GM19193 (cell line): Measurements from ENCODE around the gene TOR2A.

Source experiments
- POLR2A ChIP-seq: IDR thresholded peaks from 4 replicates; pipeline ENCODE4 v1.6.1; 2011; ENCODE audit not compliant: insufficient read depth, insufficient read length; ENCODE audit errors: extremely low read depth

The TOR2A gene

GRCh38 chr9:127771570-127772189 lies 36.6 kb upstream of the TOR2A start:
- TF ChIP-seq POLR2A: no peak

- TF ChIP-seq POLR2A: no peak
Measured at GRCh38 chr9:127770905-127771569, 35.9 kb upstream of the TOR2A start.

GRCh38 chr9:127770583-127770904 lies 35.5 kb upstream of the TOR2A start:
- no peak for TF ChIP-seq POLR2A

- no peak for TF ChIP-seq POLR2A
Measured at GRCh38 chr9:127769929-127770582, 35.0 kb upstream of the TOR2A start.

DNA sequence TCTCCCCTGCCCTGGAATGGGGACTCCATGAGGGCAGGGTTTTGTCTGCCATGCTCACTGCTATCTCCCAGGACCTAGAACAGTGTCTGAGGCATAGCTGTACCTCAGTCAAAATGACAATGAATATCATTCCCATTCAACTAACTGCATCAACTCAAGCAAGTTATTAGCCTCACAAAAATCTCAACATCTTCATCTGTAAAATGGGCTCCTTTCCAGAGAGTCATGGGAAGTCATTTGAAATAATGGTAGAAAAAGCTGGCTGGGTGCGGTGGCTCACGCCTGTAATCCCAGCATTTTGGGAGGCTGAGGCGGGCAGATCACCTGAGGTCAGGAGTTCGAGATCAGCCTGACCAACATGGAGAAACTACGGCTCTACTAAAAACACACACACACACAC lies 34.0 kb upstream of the TOR2A start:
- TF ChIP-seq POLR2A: no peak

- no peak for TF ChIP-seq POLR2A
Measured at GRCh38 chr9:127768698-127769097, 33.6 kb upstream of the TOR2A start.

GRCh38 chr9:127767909-127768331 lies 32.8 kb upstream of the TOR2A start:
- no peak for TF ChIP-seq POLR2A

- TF ChIP-seq POLR2A: no peak
Measured at GRCh38 chr9:127767410-127767809, 32.3 kb upstream of the TOR2A start.

GRCh38 chr9:127765418-127765817 lies 30.3 kb upstream of the TOR2A start:
- TF ChIP-seq POLR2A: no peak

DNA sequence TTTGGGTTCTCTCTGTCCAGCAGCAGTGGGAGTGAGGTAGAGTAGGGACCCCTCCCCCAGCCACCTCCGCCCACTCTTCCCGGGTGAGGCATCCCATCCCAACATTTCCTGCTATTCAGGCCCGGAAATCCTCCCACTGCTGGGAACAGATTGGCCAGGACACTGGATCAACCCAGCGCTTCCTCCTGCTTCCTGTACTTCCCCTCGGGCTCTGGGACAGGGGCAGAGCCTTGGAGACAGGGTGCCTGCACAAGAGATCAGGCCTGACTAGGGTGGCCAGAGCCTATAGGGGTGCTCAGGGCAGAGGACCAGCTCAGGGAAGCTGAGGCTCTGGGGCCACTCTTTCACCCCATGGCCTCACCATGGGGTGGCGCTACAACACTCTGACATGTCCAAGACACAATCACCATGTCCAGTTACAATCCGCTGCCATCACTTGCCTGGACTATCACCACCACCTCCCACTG lies 28.9 kb upstream of the TOR2A start:
- TF ChIP-seq POLR2A: no peak

GRCh38 chr9:127762111-127762676 lies 27.1 kb upstream of the TOR2A start:
- TF ChIP-seq POLR2A: no peak

DNA sequence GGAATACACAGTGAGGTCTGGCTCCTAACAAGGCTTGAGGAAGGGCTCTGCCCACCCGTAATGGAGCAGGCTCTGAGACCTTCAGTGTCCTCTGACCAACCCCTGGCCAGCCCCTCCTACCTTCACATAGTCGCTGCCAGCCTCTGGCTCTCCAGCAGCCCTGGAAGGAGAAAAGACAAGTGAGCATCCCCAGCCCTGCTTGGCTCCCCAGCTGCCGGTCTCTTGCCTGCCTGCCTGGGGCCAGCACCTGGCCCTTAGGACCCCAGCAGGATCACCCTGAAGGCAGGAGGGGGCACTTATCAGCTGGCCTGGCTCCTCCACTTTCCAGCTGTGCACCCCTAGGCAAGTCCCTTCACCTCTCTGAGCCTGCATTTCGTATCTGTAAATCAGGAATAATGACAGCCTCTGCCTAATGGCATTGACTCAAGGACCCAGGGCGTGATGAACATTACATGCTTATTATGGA lies 26.4 kb upstream of the TOR2A start:
- no peak for TF ChIP-seq POLR2A

GRCh38 chr9:127761061-127761460 lies 26.0 kb upstream of the TOR2A start:
- TF ChIP-seq POLR2A: no peak

GRCh38 chr9:127758843-127759242 lies 23.7 kb upstream of the TOR2A start:
- TF ChIP-seq POLR2A: no peak

DNA sequence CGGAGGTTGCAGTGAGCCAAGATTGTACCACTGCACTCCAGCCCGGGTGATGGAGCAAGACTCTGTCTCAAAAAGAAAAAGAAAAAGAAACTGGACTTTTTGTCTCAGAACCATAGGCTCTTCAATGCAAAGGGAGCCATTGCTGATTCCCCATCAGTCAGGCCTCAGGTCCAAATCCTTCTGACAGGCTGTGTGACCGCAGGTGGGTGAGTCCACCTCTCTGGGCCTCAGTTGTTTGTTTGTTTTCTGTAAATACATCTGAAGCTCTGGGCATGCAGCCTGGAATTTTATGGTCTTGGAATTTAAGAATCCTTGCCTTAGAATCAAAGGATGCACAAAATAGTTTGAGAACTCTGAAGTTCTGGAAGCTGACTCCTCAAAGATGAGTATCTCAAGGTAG lies 21.1 kb upstream of the TOR2A start:
- no peak for TF ChIP-seq POLR2A
